ENCODE data around the gene CASP5. TPM values are rescaled to one million over a fixed set of nuclear protein-coding genes. Genes with fewer than 3 reads are reported as not detected.
A peak's percentile ranks its signal among the peaks of the same experiment; 100 is the strongest.

Gene CASP5
- total RNA-seq, 1 donor from 2014 or later, result not detected

- TF ChIP-seq CTCF (IDR thresholded peaks at IDR 0.05), result no peak
- no peak for DNase-seq (ENCODE audit: extremely low spot score, unreplicated experiment)
- H3K9me3 Mint-ChIP-seq (ENCODE audit: unreplicated experiment), result peaks cover 5% of the 10 kb centered on the region
- no peaks in the 10 kb centered on the region for H3K27me3 Mint-ChIP-seq (ENCODE audit: unreplicated experiment)
- no peak overlapping the region for H3K4me3 Mint-ChIP-seq (ENCODE audit: unreplicated experiment)
- H3K36me3 Mint-ChIP-seq (ENCODE audit: unreplicated experiment), result no peaks in the 10 kb centered on the region
- H3K27ac Mint-ChIP-seq (ENCODE audit: unreplicated experiment), result no peak overlapping the region
- peaks cover 21% of the 10 kb centered on the region for H3K4me1 Mint-ChIP-seq (ENCODE audit: unreplicated experiment)
Observed at GRCh38 chr11:104964247-104964646, 58.7 kb downstream of the CASP5 start.

- Mint-ChIP-seq H3K4me3 (ENCODE audit: unreplicated experiment) (no peak overlapping the region), H3K4me1 (ENCODE audit: unreplicated experiment) (peaks cover 12% of the 10 kb centered on the region), H3K27me3 (ENCODE audit: unreplicated experiment) (no peaks in the 10 kb centered on the region), H3K36me3 (ENCODE audit: unreplicated experiment) (no peaks in the 10 kb centered on the region), H3K9me3 (ENCODE audit: unreplicated experiment) (peaks cover 5% of the 10 kb centered on the region), H3K27ac (ENCODE audit: unreplicated experiment) (no peak overlapping the region)
- TF ChIP-seq CTCF (IDR thresholded peaks at IDR 0.05), result no peak
- DNase-seq (ENCODE audit: extremely low spot score, unreplicated experiment), result no peak
Observed at GRCh38 chr11:104962852-104963251, 60.1 kb downstream of the CASP5 start.

DNA sequence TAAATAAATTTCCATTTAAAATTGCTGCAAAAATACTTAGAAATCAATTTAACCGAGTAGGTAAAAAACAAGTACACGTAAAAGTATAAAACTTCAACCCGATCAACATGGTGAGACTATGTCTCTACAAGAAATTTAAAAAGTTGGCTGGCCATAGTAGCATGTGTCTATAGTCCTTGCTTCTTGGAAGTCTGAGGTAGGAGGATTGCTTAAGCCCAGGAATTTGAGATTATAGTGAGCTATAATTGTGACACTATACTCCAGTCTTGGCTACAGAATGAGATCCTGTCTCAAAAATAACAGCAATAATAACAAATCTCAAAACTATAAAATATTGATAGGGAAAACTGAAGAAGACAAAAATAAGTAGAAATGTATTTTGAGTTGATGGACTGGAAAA is 65.7 kb downstream of the CASP5 start:
- Mint-ChIP-seq H3K9me3 (ENCODE audit: unreplicated experiment) (peaks cover 5% of the 10 kb centered on the region), H3K27me3 (ENCODE audit: unreplicated experiment) (no peaks in the 10 kb centered on the region), H3K4me1 (ENCODE audit: unreplicated experiment) (no peaks in the 10 kb centered on the region), H3K4me3 (ENCODE audit: unreplicated experiment) (no peak overlapping the region), H3K27ac (ENCODE audit: unreplicated experiment) (no peak overlapping the region), H3K36me3 (ENCODE audit: unreplicated experiment) (peaks cover 21% of the 10 kb centered on the region)
- no peak for DNase-seq (ENCODE audit: extremely low spot score, unreplicated experiment)
- TF ChIP-seq CTCF (IDR thresholded peaks at IDR 0.05), result no peak

GRCh38 chr11:104956528-104956927 is 66.4 kb downstream of the CASP5 start:
- peaks cover 26% of the 10 kb centered on the region for H3K36me3 Mint-ChIP-seq (ENCODE audit: unreplicated experiment)
- no peak for TF ChIP-seq CTCF (IDR thresholded peaks at IDR 0.05)
- no peak overlapping the region for H3K27ac Mint-ChIP-seq (ENCODE audit: unreplicated experiment)
- peaks cover 3% of the 10 kb centered on the region for H3K9me3 Mint-ChIP-seq (ENCODE audit: unreplicated experiment)
- no peaks in the 10 kb centered on the region for H3K4me1 Mint-ChIP-seq (ENCODE audit: unreplicated experiment)
- DNase-seq (ENCODE audit: extremely low spot score, unreplicated experiment), result no peak
- no peak overlapping the region for H3K4me3 Mint-ChIP-seq (ENCODE audit: unreplicated experiment)
- no peaks in the 10 kb centered on the region for H3K27me3 Mint-ChIP-seq (ENCODE audit: unreplicated experiment)

- peak; percentile 59 for TF ChIP-seq CTCF (IDR thresholded peaks at IDR 0.05)
- no peaks in the 10 kb centered on the region for H3K4me1 Mint-ChIP-seq (ENCODE audit: unreplicated experiment)
- DNase-seq (ENCODE audit: extremely low spot score, unreplicated experiment), result no peak
- H3K27me3 Mint-ChIP-seq (ENCODE audit: unreplicated experiment), result no peaks in the 10 kb centered on the region
- no peak overlapping the region for H3K27ac Mint-ChIP-seq (ENCODE audit: unreplicated experiment)
- H3K9me3 Mint-ChIP-seq (ENCODE audit: unreplicated experiment), result no peaks in the 10 kb centered on the region
- peaks cover 65% of the 10 kb centered on the region for H3K36me3 Mint-ChIP-seq (ENCODE audit: unreplicated experiment)
- H3K4me3 Mint-ChIP-seq (ENCODE audit: unreplicated experiment), result no peak overlapping the region
Observed at GRCh38 chr11:104946907-104947306, 76.1 kb downstream of the CASP5 start.

Other genes starting within 250 kb of the CASP5 start
- gene CASP12, start 124.7 kb downstream of the CASP5 start, total RNA-seq, result 0.24 and 0.78 TPM in 2 replicates
- gene CASP4, start 54.6 kb downstream of the CASP5 start, total RNA-seq, result 25.1 and 25.8 TPM in 2 replicates
- 0.55 and 1.1 TPM in 2 replicates for gene CASP1, start 12.0 kb upstream of the CASP5 start, total RNA-seq
- 1.5 and 1.9 TPM in 2 replicates for gene CARD16, start 22.2 kb upstream of the CASP5 start, total RNA-seq
- gene CARD18, start 116.6 kb upstream of the CASP5 start, total RNA-seq, result not detected in 2 replicates